ENCODE measurements around the gene TLE4.

TLE4 gene

DNA sequence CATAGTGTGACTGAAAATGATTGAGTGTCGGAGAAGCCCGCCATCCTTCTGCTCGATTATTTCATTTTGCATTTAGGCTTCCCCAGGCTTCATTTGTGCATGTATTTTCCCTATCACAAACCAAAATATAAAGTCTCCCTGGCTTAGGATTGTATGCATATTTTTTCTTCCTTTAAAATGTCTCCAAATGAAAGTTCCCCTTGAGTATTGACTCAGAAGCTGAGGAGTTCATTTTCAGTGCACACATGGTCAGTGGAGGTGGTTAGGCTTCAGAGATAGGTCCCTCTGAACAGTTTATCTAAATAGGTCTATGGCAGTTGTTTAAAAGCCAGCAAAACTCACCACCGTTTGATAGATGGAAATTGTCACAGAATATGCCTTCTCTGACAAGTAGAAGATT lies 97.2 kb downstream of the TLE4 start:
- FAIRE-seq (no peak), DNase-seq (ENCODE audit: insufficient read length, low spot score) (no peak)
- TF ChIP-seq, protein P1, sequence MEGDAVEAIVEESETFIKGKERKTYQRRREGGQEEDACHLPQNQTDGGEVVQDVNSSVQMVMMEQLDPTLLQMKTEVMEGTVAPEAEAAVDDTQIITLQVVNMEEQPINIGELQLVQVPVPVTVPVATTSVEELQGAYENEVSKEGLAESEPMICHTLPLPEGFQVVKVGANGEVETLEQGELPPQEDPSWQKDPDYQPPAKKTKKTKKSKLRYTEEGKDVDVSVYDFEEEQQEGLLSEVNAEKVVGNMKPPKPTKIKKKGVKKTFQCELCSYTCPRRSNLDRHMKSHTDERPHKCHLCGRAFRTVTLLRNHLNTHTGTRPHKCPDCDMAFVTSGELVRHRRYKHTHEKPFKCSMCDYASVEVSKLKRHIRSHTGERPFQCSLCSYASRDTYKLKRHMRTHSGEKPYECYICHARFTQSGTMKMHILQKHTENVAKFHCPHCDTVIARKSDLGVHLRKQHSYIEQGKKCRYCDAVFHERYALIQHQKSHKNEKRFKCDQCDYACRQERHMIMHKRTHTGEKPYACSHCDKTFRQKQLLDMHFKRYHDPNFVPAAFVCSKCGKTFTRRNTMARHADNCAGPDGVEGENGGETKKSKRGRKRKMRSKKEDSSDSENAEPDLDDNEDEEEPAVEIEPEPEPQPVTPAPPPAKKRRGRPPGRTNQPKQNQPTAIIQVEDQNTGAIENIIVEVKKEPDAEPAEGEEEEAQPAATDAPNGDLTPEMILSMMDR (IDR thresholded peaks at IDR 0.05; ENCODE audit: insufficient read depth, missing control alignments) = no peak

GRCh38 chr9:79670269-79670961 lies 98.7 kb downstream of the TLE4 start:
- FAIRE-seq (no peak), DNase-seq (ENCODE audit: insufficient read length, low spot score) (no peak)

GRCh38 chr9:79671558-79671957 lies 99.8 kb downstream of the TLE4 start:
- no peak for DNase-seq (ENCODE audit: insufficient read length, low spot score)
- TF ChIP-seq, protein P1 (IDR thresholded peaks at IDR 0.05; ENCODE audit: insufficient read depth, missing control alignments) = no peak
- no peak for FAIRE-seq

More at GRCh38 chr9:79670269-79670961, 98.7 kb downstream of the TLE4 start:
- TF ChIP-seq, protein P1 (IDR thresholded peaks at IDR 0.05; ENCODE audit: insufficient read depth, missing control alignments) = no peak

DNA sequence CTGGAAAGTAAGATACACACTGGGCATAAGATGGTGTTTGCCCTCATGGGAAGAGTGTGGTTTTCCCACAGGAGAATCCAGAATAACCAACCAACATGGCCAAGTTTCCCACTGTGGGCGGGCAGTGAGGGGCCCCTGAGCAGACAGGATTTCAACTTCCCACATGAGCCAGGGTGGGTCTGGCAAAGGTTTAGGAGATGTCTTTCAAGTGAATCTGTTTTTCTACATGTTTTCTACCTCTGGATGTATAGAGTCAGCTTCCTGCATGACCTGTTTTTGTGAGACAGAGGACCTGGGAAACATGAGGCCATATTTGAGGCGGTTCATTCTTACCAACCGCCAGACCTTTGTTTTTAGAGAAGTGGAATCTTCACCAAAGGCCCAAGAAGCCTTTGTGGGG lies 100.5 kb downstream of the TLE4 start:
- DNase-seq (ENCODE audit: insufficient read length, low spot score) = no peak
- TF ChIP-seq, protein P1 (IDR thresholded peaks at IDR 0.05; ENCODE audit: insufficient read depth, missing control alignments) = no peak
- FAIRE-seq = no peak

DNA sequence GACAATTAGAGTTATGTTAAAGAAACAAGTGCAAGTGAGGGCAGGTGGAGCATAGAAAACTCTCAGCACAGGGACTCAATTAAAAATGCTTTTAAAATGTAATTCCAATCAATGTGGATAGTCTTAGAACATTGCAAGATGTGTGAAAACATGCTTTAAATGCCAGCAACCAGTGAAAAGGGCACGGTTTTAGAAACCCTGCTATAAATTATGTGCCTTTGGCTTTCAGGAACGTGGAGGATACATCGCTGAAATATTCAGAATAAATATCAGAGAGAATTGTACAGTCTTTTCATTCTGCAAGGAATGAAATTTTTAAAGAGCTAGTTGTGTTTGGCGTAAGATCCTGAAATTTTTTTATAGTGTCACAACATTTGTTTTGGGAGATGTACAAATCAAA lies 101.1 kb downstream of the TLE4 start:
- TF ChIP-seq, protein P1 (IDR thresholded peaks at IDR 0.05; ENCODE audit: insufficient read depth, missing control alignments) = no peak
- FAIRE-seq = no peak
- no peak for DNase-seq (ENCODE audit: insufficient read length, low spot score)

- TF ChIP-seq, protein P1 (IDR thresholded peaks at IDR 0.05; ENCODE audit: insufficient read depth, missing control alignments) = no peak
- DNase-seq (ENCODE audit: insufficient read length, low spot score) = no peak
- no peak for FAIRE-seq
These were observed 101.8 kb downstream of the TLE4 start for GRCh38 chr9:79673614-79674013.

- no peak for DNase-seq (ENCODE audit: insufficient read length, low spot score)
- FAIRE-seq = no peak
These were observed 102.5 kb downstream of the TLE4 start for GRCh38 chr9:79674052-79674777.

More at GRCh38 chr9:79674052-79674777, 102.5 kb downstream of the TLE4 start:
- TF ChIP-seq, protein P1 (IDR thresholded peaks at IDR 0.05; ENCODE audit: insufficient read depth, missing control alignments) = no peak

Measured in D721Med (cell line).